Skeletal muscle tissue (tissue), 4 donors: ENCODE measurements around the gene CALHM2. TPM values are rescaled to one million over a fixed set of nuclear protein-coding genes. Genes with fewer than 3 reads are reported as not detected.
"Not testable (repeated sequence)": the region's sequence is repeated elsewhere in the genome, so short reads cannot be mapped to it uniquely, and the experiment has no call there.

Experiments used
- H3K27ac ChIP-seq: one replicate; pipeline ENCODE4 v1.7.0; 2013; ENCODE audit warnings: mild to moderate bottlenecking, low read depth, low read length, inconsistent platforms
- H3K27me3 ChIP-seq, 3 donors: one replicate each; pipeline ENCODE4 v1.7.0; 2013; ENCODE audit warnings: low read length in 3 of 3; ENCODE audit not compliant: control insufficient read depth in 3 of 3, insufficient read depth in 3 of 3
- H3K36me3 ChIP-seq, 3 donors: one replicate each; pipeline ENCODE4 v1.7.0; 2013; ENCODE audit warnings: low read length in 3 of 3; ENCODE audit not compliant: control insufficient read depth in 3 of 3, insufficient read depth in 3 of 3
- H3K4me1 ChIP-seq, 3 donors: one replicate each; pipeline ENCODE4 v1.7.0; 2013; ENCODE audit warnings: low read length in 3 of 3, mild to moderate bottlenecking in 3 of 3; ENCODE audit not compliant: control insufficient read depth in 3 of 3, insufficient read depth in 3 of 3
- H3K4me3 ChIP-seq, 3 donors: one replicate each; pipeline ENCODE4 v1.7.0; 2013; ENCODE audit warnings: low read length in 3 of 3
- H3K9ac ChIP-seq, 3 donors: one replicate each; pipeline ENCODE4 v1.7.0; 2013; ENCODE audit warnings: low read length in 3 of 3, mild to moderate bottlenecking in 3 of 3, moderate library complexity in 2 of 3, low read depth in 1 of 3
- H3K9me3 ChIP-seq, 3 donors: one replicate each; pipeline ENCODE4 v1.7.0; 2013; ENCODE audit warnings: low read length in 3 of 3; ENCODE audit not compliant: control insufficient read depth in 3 of 3
- total RNA-seq: library from RNA; depleted of rRNA; stranded (reverse); fragments of >200 nt; gene quantifications from one replicate; pipeline ENCODE4 v1.2.3, GENCODE V29; 2014
- donor health status: Osteomylitis.

The CALHM2 gene
- total RNA-seq, 1 donor from 2014 or later, result 4.7 TPM

DNA sequence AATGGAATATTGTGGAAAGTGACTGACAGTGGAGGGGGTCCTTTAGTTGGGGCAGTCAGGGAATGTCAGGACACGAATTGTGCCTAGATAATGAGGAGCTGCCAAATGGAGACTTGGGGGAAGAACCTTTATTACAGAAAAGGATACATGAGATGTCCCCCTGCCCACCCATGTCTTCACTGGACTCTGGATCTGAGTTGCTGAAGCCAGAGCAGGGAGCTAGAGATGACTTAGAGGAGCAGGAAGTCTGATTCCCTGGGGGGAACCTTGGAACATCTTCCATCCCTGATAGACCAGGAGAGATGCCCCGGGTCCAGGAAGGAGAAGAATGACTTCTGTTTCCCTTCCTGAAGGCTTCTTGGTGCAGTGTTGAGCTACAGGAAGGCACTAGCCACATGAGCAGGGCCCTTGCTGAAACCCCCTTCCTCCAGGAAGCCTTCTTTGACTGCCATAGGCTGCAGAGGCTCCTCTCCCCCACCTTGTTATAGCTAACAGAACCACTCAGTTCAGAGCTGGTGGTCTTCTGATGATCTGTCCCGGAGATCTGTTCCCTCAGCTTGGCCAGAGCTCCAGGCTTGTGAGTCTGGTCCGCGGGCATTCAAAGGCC, 40.6 kb upstream of the CALHM2 start:
- Histone ChIP-seq H3K36me3 (no peaks in the 10 kb centered on the region), H3K27me3 (peaks cover 16 to 35% (median 22%) of the 10 kb centered on the region in 3 donors), H3K4me3 (no peak overlapping the region), H3K4me1 (peaks cover 13 to 15% (median 14%) of the 10 kb centered on the region in 3 donors), H3K9me3 (no peaks in the 10 kb centered on the region), H3K27ac (no peak overlapping the region), H3K9ac (no peak overlapping the region)

- H3K4me3 ChIP-seq, result no peak overlapping the region
- no peaks in the 10 kb centered on the region for H3K9me3 ChIP-seq
- H3K27me3 ChIP-seq, result peaks cover 11 to 27% (median 22%) of the 10 kb centered on the region in 3 donors
- peaks cover 13 to 15% (median 14%) of the 10 kb centered on the region in 3 donors for H3K4me1 ChIP-seq
- no peak overlapping the region for H3K27ac ChIP-seq
- H3K36me3 ChIP-seq, result no peaks in the 10 kb centered on the region
- no peak overlapping the region for H3K9ac ChIP-seq
These were observed 39.7 kb upstream of the CALHM2 start for GRCh38 chr10:103491729-103492364.

DNA sequence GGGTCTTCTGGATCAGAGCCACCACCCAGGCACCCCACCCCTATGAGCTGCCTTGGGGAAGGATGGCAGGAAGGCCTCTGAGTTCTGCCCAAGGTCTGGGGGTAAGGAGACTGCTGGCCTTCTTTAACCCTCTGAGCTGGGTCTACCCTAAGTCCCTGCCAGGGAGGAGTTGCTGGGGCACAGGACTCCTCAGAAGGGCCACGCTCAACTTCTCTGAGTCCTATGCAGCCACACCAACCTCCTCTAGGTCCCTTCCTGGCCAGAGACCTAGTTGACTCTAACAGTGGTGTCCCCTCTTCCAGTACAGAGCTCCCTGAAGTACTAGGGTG, 38.8 kb upstream of the CALHM2 start:
- no peak overlapping the region for H3K4me3 ChIP-seq
- H3K9ac ChIP-seq, result no peak overlapping the region
- H3K36me3 ChIP-seq, result no peaks in the 10 kb centered on the region
- peaks cover 13 to 15% (median 14%) of the 10 kb centered on the region in 3 donors for H3K4me1 ChIP-seq
- no peaks in the 10 kb centered on the region for H3K9me3 ChIP-seq
- H3K27ac ChIP-seq, result no peak overlapping the region
- H3K27me3 ChIP-seq, result peaks cover 11 to 27% (median 22%) of the 10 kb centered on the region in 3 donors

DNA sequence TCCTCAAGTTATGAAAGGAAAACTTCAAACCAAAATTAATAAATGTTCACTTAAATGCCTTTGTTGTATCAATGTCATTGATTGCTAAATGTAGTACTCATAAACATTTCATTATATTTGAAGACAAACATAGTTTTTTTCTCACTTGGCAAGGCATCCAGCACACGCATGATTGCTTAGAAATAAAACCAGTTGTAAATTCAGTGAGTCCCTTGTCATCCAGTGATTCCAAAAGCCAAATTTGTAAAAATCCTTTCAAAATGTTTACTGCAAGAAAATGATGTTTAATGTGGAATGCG, 35.2 kb upstream of the CALHM2 start:
- Histone ChIP-seq H3K9ac (no peak overlapping the region), H3K4me1 (peaks cover 4 to 8% (median 6%) of the 10 kb centered on the region in 3 donors), H3K27ac (no peak overlapping the region), H3K36me3 (no peaks in the 10 kb centered on the region), H3K4me3 (no peak overlapping the region), H3K9me3 (no peaks in the 10 kb centered on the region), H3K27me3 (peaks cover 0 to 4% (median 0%) of the 10 kb centered on the region in 3 donors)

DNA sequence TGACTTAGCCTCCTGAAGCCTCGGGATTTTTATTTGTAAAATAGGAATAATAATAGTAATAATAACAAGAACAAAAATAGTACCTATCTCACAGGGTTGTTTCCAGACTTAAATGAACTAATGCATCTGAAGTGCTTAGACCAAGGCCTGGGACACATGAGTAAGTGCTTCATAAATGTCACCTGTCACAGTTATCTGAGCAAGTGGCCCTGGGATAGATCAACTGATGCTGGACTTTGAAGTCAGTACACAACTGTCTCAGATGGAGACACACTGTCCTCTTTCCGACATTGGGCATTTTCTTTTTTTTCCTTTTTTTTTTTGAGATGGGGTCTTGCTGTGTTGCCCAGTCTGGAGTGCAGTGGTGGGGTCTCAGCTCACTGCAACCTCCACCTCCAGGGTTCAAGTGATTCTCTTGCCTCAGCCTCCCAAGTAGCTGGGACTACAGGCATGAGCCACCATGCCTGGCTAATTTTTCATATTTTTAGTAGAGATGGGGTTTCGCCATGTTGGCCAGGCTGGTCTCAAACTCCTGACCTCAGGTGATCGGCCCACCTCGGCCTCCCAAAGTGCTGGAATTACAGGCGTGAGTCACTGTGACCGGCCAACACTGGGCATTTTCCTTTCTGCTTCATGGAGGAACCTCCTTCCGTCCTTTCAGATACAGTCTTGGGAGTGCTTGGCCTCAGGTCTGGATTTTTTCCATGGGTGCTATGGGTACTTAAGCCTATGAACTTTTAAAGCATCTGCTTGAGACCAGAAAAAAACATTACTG, 34.7 kb upstream of the CALHM2 start:
- not testable (repeated sequence) for H3K9me3 ChIP-seq, H3K4me1 ChIP-seq, H3K27ac ChIP-seq, H3K36me3 ChIP-seq, H3K27me3 ChIP-seq, H3K9ac ChIP-seq, H3K4me3 ChIP-seq

DNA sequence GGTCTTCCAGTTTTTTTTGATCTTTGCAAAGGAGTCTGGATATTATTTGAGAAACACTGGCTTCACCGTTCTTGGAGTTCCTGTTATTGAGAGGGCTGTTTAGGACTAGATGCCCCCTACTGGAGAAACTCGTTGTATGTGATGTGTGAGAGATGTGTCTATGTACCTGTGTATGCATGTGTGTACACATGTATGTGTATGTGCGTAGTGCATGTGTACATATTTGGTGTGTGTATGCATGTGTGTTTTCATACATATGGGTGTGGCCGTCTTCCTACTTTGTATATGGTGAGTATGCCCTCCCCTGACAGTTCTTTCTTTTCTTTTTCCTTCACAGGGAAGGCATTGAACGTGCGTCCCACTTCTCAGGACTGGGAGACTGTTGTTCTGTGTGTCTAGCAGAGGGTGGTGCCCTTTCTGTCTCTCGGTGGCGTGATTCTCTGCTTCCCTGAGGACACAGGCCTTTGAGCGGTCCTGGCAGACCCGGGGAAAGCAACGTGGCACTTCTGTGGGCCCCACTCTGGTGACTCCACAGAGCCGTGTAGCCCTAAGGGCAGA, 29.9 kb upstream of the CALHM2 start:
- Histone ChIP-seq H3K4me1 (peaks cover 0 to 6% (median 2%) of the 10 kb centered on the region in 3 donors), H3K9me3 (no peaks in the 10 kb centered on the region), H3K36me3 (no peaks in the 10 kb centered on the region), H3K27me3 (no peaks in the 10 kb centered on the region), H3K27ac (no peak overlapping the region), H3K9ac (no peak overlapping the region), H3K4me3 (no peak overlapping the region)

- no peaks in the 10 kb centered on the region for H3K36me3 ChIP-seq
- peaks cover 0 to 6% (median 0%) of the 10 kb centered on the region in 3 donors for H3K4me1 ChIP-seq
- no peaks in the 10 kb centered on the region for H3K27me3 ChIP-seq
- H3K4me3 ChIP-seq, result no peak overlapping the region
- H3K27ac ChIP-seq, result no peak overlapping the region
- H3K9me3 ChIP-seq, result no peaks in the 10 kb centered on the region
- H3K9ac ChIP-seq, result no peak overlapping the region
These were observed 28.4 kb upstream of the CALHM2 start for GRCh38 chr10:103480521-103480920.

DNA sequence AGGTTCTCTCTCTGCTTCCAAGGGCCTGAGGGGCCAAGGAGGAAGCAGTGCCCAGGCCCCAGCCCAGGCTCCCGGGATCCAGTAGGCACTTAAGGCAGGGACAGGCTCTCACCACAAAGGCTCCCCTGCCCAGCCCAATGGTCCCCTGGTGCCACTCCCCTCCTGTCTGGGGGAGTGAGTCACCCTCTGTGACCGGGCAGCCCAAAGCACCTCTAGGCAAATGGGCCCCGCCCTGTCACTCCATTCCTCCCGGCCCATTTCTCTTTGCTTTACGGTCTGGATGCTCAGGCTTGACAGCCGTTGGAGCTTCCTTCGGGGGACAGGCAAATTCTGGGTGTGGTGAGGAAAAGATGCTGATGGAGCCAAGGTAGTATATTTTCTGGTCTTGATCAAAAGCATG, 27.0 kb upstream of the CALHM2 start, which contains the start of gene CALHM3:
Gene CALHM3 (minus strand): TSS at position 106 of the 400 bp plus-strand sequence. CDS start 208 bp downstream, outside the sequence.
- Histone ChIP-seq H3K27ac (no peak within 1 kb of the TSS), H3K9ac (no peak within 1 kb of the TSS), H3K4me1 (peaks cover 0 to 6% (median 0%) of the 10 kb centered on the region in 3 donors), H3K9me3 (no peaks in the 10 kb centered on the region), H3K27me3 (no peaks in the 10 kb centered on the region), H3K36me3 (no peaks in the 10 kb centered on the region), H3K4me3 (no peak within 1 kb of the TSS)

DNA sequence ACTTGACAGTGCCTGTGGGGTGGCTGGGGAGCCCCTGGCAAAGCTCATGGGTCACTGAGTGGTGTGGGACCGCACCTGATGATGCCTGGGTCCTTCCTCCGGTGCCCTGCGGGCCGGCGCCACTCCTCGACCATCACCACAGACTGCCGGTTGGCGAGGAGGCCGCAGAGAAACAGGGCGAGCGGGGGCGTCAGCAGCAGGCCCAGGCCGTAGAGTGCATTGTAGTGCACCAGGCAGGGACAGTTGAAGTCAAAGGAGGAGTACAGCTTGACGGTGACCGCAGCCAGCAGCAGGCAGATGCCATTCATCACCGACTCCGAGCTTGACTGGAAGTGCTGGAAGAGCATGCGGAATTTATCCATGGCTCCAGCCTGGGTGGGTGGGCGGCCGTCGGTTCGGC, 26.5 kb upstream of the CALHM2 start:
- Histone ChIP-seq H3K27ac (no peak overlapping the region), H3K27me3 (no peaks in the 10 kb centered on the region), H3K9ac (no peak overlapping the region), H3K36me3 (no peaks in the 10 kb centered on the region), H3K9me3 (no peaks in the 10 kb centered on the region), H3K4me1 (peaks cover 0 to 6% (median 0%) of the 10 kb centered on the region in 3 donors), H3K4me3 (no peak overlapping the region)
